Head of caudate nucleus (tissue), 42 donors: ENCODE data around the gene PIANP.
A peak's percentile ranks its signal among the peaks of the same experiment; 100 is the strongest.
"Not testable (repeated sequence)": the region's sequence is repeated elsewhere in the genome, so short reads cannot be mapped to it uniquely, and the experiment has no call there.

ENCODE experiments used
- DNase-seq, 42 donors: peaks; one replicate each; pipeline versions ENCODE4 v3.0.0 to v3.0.0-alpha.2; 2020 to 2021; ENCODE audit warnings: mixed read lengths in 7 of 42
- intact Hi-C: fragments of 100-400 bp; cut with DNase I; formaldehyde crosslinking; loops from one replicate; pipeline ENCODE4 v1.15.0; 2022

PIANP gene

DNA sequence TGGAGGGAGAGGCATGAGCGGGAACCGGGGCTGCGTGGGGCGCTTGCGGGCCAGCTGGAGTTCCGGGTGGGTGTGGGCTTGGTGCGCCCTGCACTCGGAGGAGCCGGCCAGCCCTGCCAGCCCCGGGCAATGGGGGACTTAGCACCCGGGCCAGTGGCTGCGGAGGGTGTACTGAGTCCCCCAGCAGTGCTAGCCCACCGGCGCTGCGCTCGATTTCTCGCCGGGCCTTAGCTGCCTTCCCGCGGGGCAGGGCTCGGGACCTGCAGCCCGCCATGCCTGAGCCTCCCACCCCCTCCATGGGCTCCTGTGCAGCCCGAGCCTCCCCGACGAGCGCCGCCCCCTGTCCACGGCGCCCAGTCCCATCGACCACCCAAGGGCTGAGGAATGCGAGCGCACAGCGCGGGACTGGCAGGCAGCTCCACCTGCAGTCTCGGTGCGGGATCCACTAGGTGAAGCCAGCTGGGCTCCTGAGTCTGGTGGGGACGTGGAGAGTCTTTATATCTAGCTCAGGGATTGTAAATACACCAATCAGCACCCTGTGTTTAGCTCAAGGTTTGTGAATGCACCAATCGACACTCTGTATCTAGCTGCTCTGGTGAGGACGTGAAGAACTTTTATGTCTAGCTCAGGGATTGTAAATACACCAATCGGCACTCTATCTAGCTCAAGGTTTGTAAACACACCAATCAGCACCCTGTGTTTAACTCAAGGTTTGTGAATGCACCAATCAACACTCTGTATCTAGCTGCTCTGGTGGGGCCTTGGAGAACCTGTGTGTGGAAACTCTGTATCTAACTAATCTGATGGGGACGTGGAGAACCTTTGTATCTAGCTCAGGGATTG lies 15.6 kb upstream of the PIANP start:
- intact Hi-C loops, DNase-seq: not testable (repeated sequence)

- DNase-seq, result no peak
- intact Hi-C loops, result no loop called here
Observed at GRCh38 chr12:6708960-6709394, 8.4 kb upstream of the PIANP start.

DNA sequence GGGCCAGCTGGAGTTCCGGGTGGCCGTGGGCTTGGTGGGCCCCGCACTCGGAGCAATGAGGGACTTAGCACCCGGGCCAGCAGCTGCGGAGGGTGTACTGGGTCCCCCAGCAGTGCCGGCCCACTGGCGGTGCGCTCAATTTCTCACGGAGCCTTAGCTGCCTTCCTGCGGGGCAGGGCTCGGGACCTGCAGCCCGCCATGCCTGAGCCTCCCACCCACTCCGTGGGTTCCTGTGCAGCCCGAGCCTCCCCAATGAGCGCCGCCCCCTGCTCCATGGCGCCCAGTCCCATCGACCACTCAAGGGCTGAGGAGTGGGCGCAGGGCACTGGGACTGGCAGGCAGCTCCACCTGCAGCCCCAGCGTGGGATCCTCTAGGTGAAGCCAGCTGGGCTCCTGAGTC lies 7.7 kb upstream of the PIANP start:
- intact Hi-C loops, DNase-seq: not testable (repeated sequence)

GRCh38 chr12:6703631-6704030 lies 3.0 kb upstream of the PIANP start:
- DNase-seq, result no peak
- intact Hi-C loops, result no loop called here

DNA sequence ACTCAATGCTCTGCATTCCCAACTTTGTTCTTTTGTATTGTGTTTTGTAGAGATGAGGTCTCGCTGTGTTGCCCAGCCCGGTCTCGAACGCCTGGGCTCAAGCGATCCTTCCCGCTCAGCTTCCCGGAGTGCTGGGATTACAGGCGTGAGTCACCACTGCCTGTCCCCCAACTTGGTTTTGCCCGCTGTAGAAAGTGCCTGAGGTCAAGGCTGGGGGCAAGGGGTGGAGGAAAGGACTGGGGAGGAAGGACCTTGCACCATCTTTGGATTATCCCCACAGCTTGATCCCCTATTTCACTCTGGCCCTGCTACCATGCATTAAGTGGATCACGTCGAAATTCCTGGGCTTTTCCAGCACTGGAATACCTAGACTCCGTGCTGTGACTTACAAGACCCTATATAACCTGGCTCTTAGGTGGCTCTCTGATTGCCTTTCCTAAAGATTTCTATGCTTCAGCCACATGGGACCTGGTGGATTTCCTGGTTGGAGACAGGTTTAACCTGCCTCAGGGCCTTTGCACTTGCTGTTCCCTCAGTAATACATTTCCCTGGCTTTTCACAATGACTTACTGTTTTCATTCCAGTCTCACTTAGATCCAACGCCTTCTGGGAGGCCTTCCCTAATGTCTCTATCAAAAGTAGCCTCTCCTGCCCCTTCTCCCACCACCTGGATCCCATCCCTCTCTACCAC lies 608 bp upstream of the PIANP start:
- intact Hi-C loops, result no loop called here
- DNase-seq, result no peak

DNA sequence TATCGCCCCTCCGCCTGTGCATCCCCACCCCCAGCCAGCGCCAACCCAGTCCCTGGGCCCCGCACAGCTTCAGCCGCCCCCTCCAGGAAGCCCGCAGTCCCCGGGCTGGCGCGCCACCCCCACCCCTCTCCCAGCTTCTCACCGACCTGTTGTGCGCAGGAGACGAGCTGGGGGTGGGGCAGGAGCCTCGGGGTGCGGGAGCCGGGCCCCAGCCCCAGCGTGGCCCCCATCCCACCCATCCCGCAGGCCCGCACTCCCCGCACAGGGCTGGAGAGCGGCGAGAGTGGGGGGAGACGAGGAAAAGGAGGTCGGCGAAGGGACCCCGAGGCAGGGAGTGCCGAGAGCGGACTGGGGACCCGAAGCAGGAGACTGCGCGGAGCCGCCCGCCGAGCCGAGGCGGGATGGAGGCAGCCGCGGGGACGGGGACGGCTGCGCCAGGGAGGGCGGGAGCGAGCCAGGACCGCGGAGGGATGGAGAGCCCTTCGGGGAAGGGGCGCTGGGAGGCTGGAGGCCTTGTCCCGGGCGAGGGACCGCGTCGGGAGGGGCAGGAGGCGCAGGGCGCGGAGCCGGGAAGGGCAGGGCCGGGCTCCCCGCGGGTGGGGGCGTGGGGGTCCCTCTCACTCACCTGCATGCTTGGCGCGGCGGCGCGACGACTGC lies 498 bp downstream of the PIANP start:
- intact Hi-C loops, result no loop called here
- DNase-seq, result peak in 40 of 42 donors; percentile 10 to 76 (median 50)

- intact Hi-C loops, result no loop called here
- no peak for DNase-seq
Observed at GRCh38 chr12:6699259-6699988, 1.2 kb downstream of the PIANP start.

GRCh38 chr12:6698352-6699046 lies 2.1 kb downstream of the PIANP start:
- intact Hi-C loops, result no loop called here
- DNase-seq, result peak in 30 of 42 donors; percentile 2 to 83 (median 50)

DNA sequence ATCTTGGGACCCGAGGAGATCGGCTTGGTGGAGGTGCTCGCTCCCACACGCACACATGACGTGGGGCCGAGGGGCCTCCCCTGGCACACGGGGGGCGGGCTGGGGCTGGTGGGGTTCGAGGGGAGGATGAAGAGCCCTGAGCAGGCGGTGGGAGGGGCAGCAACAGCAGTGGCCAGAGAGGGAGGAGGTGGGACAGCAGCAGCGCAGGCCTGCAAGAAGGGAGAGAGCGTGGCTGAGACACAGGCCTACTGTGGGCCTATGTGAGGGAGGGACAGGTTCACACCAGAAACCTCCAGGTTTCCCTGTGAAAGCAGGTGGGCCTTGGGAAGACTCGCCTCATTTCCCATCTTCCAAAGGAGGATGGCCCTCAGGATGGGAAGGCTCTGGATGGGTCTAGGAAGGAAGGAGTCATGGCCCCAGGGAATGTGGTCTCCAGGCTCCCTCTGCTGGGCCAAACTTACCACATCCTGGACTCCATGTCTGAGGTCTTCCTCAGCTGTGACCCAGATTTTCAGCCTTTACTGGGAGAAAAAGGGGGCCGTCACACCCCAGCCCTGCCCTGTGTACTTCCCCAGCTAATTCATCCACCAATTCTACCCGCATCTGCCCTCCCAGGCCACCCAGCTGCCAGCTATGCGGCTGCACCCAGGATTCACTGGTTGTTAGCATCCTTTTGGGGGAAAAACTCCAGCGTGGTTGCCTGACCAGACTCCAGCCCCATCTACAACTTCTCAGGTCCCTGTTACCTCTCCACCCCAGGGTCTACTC lies 2.8 kb downstream of the PIANP start:
- peak in 19 of 42 donors; percentile 6 to 62 (median 30) for DNase-seq
- intact Hi-C loops, result no loop called here

- DNase-seq, result no peak
- intact Hi-C loops, result no loop called here
Observed at GRCh38 chr12:6696690-6697583, 3.7 kb downstream of the PIANP start.

- intact Hi-C loops, result no loop called here
- DNase-seq, result no peak
Observed at GRCh38 chr12:6695313-6696045, 5.1 kb downstream of the PIANP start.

DNA sequence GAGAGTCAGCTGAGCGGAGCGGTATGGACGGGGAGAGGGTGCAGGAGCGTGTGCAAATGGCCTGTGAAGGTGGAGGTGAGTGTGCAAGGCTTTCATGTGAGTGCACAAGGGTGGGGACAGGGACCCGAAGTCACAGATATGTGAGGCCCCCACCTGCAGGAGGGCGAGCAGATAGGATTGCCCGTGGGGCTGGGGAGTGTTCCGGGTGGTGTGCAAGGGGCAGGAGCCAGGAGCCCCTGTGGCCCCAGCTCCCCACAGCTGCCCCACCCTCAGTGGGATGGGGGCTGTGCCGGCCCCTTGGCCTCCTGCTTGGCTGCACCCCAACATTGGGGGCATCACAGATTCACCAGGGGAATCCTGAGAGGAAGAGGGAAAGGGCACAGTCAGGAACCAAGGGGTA lies 5.9 kb downstream of the PIANP start:
- no peak for DNase-seq
- intact Hi-C loops, result no loop called here

GRCh38 chr12:6693832-6694355 lies 6.7 kb downstream of the PIANP start:
- intact Hi-C loops, result no loop called here
- no peak for DNase-seq

- peak in 17 of 42 donors; percentile 13 to 65 (median 34) for DNase-seq
- intact Hi-C loops, result no loop called here
Observed at GRCh38 chr12:6692888-6693287, 7.7 kb downstream of the PIANP start.

- peak in 7 of 42 donors; percentile 11 to 48 (median 27) for DNase-seq
Observed at GRCh38 chr12:6691473-6691872, 9.1 kb downstream of the PIANP start.

More at GRCh38 chr12:6691473-6691872, 9.1 kb downstream of the PIANP start:
- intact Hi-C loops, result no loop called here
